ENCODE measurements around the gene DHODH.
"Not testable (repeated sequence)": the region's sequence is repeated elsewhere in the genome, so short reads cannot be mapped to it uniquely, and the experiment has no call there.

Gene DHODH

GRCh38 chr16:72064361-72064894 is 55.9 kb downstream of the DHODH start:
- Mint-ChIP-seq H3K9me3 (no peaks in the 10 kb centered on the region), H3K27ac (no peak overlapping the region), H3K4me1 (no peaks in the 10 kb centered on the region), H3K27me3 (ENCODE audit: low read depth) (no peaks in the 10 kb centered on the region), H3K4me3 (no peak overlapping the region), H3K36me3 (ENCODE audit: low read depth) (no peaks in the 10 kb centered on the region)
- TF ChIP-seq CTCF (IDR thresholded peaks at IDR 0.05; ENCODE audit: unreplicated experiment in 3 of 3) = no peak

GRCh38 chr16:72066747-72067146 is 58.2 kb downstream of the DHODH start:
- no peaks in the 10 kb centered on the region for H3K36me3 Mint-ChIP-seq (ENCODE audit: low read depth)
- peak overlapping the region in 1 of 3 experiments; percentile 3 for H3K27ac Mint-ChIP-seq
- no peaks in the 10 kb centered on the region for H3K4me1 Mint-ChIP-seq
- H3K27me3 Mint-ChIP-seq (ENCODE audit: low read depth) = no peaks in the 10 kb centered on the region
- H3K4me3 Mint-ChIP-seq = no peak overlapping the region
- no peaks in the 10 kb centered on the region for H3K9me3 Mint-ChIP-seq
- peak; percentile 46 to 58 (median 52) for TF ChIP-seq CTCF (IDR thresholded peaks at IDR 0.05; ENCODE audit: unreplicated experiment in 3 of 3)

- Mint-ChIP-seq H3K36me3 (ENCODE audit: low read depth) (no peaks in the 10 kb centered on the region), H3K27ac (peak overlapping the region in 1 of 3 experiments; percentile 24), H3K4me1 (peaks cover 6% of the 10 kb centered on the region), H3K27me3 (ENCODE audit: low read depth) (no peaks in the 10 kb centered on the region), H3K9me3 (no peaks in the 10 kb centered on the region), H3K4me3 (no peak overlapping the region)
- TF ChIP-seq CTCF (IDR thresholded peaks at IDR 0.05; ENCODE audit: unreplicated experiment in 3 of 3) = no peak
These were observed 60.4 kb downstream of the DHODH start for GRCh38 chr16:72068930-72069329.

GRCh38 chr16:72072514-72073342 is 64.2 kb downstream of the DHODH start:
- no peak overlapping the region for H3K4me3 Mint-ChIP-seq
- H3K4me1 Mint-ChIP-seq = peaks cover 6% of the 10 kb centered on the region
- H3K27ac Mint-ChIP-seq = peak overlapping the region; percentile 59 to 79 (median 78)
- no peaks in the 10 kb centered on the region for H3K36me3 Mint-ChIP-seq (ENCODE audit: low read depth)
- H3K9me3 Mint-ChIP-seq = no peaks in the 10 kb centered on the region
- H3K27me3 Mint-ChIP-seq (ENCODE audit: low read depth) = no peaks in the 10 kb centered on the region
- no peak for TF ChIP-seq CTCF (IDR thresholded peaks at IDR 0.05; ENCODE audit: unreplicated experiment in 3 of 3)

- no peak for TF ChIP-seq CTCF (IDR thresholded peaks at IDR 0.05; ENCODE audit: unreplicated experiment in 3 of 3)
- Mint-ChIP-seq H3K4me3 (no peak overlapping the region), H3K36me3 (ENCODE audit: low read depth) (no peaks in the 10 kb centered on the region), H3K27ac (peak overlapping the region in 2 of 3 experiments; percentile 35 to 78), H3K4me1 (peaks cover 6% of the 10 kb centered on the region), H3K9me3 (no peaks in the 10 kb centered on the region), H3K27me3 (ENCODE audit: low read depth) (no peaks in the 10 kb centered on the region)
These were observed 65.2 kb downstream of the DHODH start for GRCh38 chr16:72073560-72074230.

GRCh38 chr16:72075067-72075466 is 66.5 kb downstream of the DHODH start:
- H3K36me3 Mint-ChIP-seq (ENCODE audit: low read depth); H3K4me1 Mint-ChIP-seq; H3K27me3 Mint-ChIP-seq (ENCODE audit: low read depth); H3K4me3 Mint-ChIP-seq; H3K9me3 Mint-ChIP-seq; H3K27ac Mint-ChIP-seq: not testable (repeated sequence)
